HG02981 (cell line): Measurements from ENCODE around the gene ZNF750.
A peak's percentile ranks its signal among the peaks of the same experiment; 100 is the strongest.

Experiments
- ATAC-seq: cut with Tn5 transposase; IDR thresholded peaks from one replicate; pipeline ENCODE4 v1.9.1; 2021; ENCODE audit warnings: mild to moderate bottlenecking, moderate library complexity; ENCODE audit not compliant: unreplicated experiment

ZNF750 gene

DNA sequence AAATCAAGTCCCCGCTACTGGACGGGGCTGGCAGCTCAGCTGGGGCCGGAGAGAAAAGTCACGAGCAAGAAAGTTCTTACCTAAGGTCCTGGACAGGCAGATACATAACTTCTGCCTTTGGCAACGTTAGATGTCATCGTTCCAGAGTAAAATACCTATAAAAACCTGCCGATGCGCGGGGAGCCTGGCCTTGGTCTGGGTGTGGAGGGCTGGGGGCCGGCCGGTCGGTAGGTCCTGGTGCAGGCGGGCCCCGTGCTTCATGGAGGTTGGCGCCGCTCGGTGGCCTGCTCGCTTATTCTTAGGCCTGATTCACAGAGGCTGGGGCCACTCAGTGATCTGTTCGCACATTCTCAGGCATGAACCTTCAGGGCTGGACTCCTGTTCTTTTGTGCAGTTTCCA, 33.7 kb upstream of the ZNF750 start:
- no peak for ATAC-seq

GRCh38 chr17:82872591-82873520, 33.0 kb upstream of the ZNF750 start:
- ATAC-seq, result no peak

DNA sequence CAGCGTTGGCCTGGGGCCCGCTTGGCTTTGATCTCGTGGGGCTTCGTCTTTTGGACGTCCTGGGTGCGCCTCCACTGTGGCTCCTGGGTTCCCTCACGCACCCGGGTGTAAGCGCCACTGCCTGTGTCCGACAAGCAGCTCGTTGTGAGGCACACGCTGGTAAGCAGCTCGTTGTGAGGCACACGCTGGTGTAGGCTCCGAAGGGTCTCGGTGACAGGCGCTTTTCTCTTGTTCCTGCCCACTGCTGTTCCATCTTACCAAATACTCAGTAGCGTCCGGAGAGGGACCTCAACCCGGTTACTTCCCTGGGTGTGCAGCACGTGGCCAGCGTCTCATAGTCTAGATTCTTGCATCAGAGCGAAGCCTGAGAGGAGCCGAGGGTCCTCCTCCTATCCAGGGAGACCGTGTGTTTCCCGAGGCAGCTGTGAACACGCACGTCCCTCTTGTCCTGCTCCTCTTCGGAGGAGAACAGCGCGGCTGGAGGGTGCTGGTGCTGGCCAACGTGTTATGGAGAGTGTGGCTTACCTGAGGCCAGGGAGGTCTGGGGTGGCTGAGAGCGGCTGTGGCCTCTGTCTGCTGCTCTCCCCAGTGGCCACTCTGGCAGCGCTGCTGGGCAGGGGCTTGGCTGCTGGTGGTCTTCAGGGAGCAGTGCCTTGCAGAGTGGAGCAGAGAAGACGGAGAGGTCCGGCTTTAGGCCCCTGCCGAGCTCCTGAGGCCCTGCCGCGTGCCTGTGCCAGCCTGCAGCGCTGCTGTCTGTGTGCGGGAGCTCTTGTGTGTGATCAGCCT, 32.1 kb upstream of the ZNF750 start:
- no peak for ATAC-seq

GRCh38 chr17:82871056-82871775, 31.4 kb upstream of the ZNF750 start:
- peak; percentile 75 for ATAC-seq

- no peak for ATAC-seq
These were observed 30.7 kb upstream of the ZNF750 start for GRCh38 chr17:82870541-82870940.

DNA sequence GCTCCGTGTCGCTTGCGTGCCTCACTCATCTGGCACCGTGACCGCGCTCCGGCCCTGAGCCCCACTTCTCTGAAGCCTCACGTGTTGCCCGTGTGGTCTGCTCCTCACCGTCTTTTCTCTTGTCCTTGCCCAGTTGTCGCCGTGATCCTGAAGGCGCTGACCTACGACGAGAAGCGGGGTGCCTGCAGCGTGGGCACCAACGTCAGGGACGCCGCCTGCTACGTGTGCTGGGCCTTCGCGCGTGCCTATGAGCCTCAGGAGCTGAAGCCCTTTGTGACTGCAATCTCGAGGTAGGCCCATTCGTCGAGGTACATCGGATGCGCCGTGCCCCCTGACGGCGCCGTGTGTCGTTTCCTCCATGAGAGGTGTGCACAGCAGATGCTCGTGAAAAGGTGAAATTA, 30.3 kb upstream of the ZNF750 start:
- ATAC-seq, result no peak

GRCh38 chr17:82869536-82869935, 29.7 kb upstream of the ZNF750 start:
- no peak for ATAC-seq

- no peak for ATAC-seq
These were observed 28.9 kb upstream of the ZNF750 start for GRCh38 chr17:82868715-82869131.

- no peak for ATAC-seq
These were observed 28.0 kb upstream of the ZNF750 start for GRCh38 chr17:82867763-82868325.

DNA sequence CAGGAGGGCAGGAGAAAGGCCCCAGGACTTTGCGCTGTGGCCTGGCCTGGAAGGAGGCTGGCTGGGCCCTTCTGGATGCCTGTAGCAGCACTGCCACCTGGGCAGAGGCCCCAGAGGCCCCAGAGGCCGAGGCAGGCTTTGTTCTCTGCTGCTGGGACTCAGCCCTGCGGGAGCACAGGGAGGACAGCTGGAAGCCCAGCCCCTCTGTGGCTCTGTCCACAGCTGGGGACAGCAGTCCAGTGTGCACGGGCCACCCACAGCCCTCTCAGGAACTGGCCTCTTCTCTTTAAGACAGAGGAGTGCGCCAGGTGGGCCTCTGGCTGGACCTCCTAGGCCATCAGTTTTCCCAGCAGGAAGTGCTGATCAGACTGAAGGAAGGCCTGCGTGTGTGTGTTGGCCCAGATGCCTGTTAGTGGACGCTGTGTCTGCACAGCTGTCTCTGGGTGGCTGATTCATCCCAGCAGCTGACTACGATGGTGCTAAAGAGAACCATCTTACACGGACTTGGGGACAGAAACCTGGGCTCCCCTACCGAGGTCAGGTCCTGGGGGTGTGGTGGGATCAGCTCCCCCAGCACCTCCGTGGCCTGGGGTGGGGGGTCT, 26.9 kb upstream of the ZNF750 start:
- no peak for ATAC-seq

GRCh38 chr17:82865774-82866395, 26.1 kb upstream of the ZNF750 start:
- no peak for ATAC-seq

- no peak for ATAC-seq
These were observed 25.5 kb upstream of the ZNF750 start for GRCh38 chr17:82865274-82865673.

GRCh38 chr17:82864713-82865248, 25.0 kb upstream of the ZNF750 start:
- ATAC-seq, result no peak

GRCh38 chr17:82863941-82864712, 24.3 kb upstream of the ZNF750 start:
- ATAC-seq, result peak; percentile 76

- ATAC-seq, result no peak
These were observed 23.6 kb upstream of the ZNF750 start for GRCh38 chr17:82863383-82863940.

GRCh38 chr17:82862737-82863382, 23.0 kb upstream of the ZNF750 start:
- no peak for ATAC-seq

DNA sequence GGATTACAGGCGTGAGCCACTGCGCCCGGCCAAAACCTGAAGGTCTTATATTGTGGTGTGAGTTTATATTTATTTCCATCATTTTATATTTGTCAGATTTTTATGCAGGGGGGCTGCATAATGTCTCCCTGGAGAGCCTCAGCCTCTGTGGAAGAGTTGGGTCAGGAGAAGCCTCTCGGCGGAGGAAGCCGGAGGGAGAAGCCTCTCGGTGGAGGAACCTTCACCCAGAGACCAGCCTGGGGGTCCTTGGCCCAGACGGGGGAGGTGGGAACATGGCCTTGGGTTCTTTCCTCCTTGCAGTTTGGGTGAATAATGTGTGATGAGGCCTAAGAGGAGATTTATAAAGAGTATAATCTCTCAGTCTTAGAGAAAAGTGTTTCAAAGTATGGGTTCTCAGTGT, 22.4 kb upstream of the ZNF750 start:
- no peak for ATAC-seq

- ATAC-seq, result no peak
These were observed 21.6 kb upstream of the ZNF750 start for GRCh38 chr17:82861393-82861775.
